HepG2 (cell line): Measurements from ENCODE around the gene PVR. TPM values are rescaled to one million over a fixed set of nuclear protein-coding genes. Genes with fewer than 3 reads are reported as not detected.

Source experiments
- ATAC-seq: fragments of 200-7000 bp; cut with Tn5 transposase; 3 replicates; pipeline ENCODE4 v1.9.1; 2020; ENCODE audit warnings: mild to moderate bottlenecking, moderate library complexity
- BruUV-seq: library from RNA; stranded (reverse); fragments of 400-500 nt; replicated peaks from 2 replicates; lab custom pipeline; 2021; lab: Mats Ljungman, UMichigan
- CTCF ChIA-PET: fragments of 300-600 bp; formaldehyde crosslinking; extraction: SDS; loops from one replicate; lab custom pipeline; 2021; ENCODE audit warnings: low total read pairs, inconsistent platforms, low intra/inter-chr PET ratio; lab: Yijun Ruan, JAX
- POLR2A ChIA-PET: fragments of 350-600 bp; sonication (Branson Sonifier 250); formaldehyde crosslinking; loops from one replicate; lab custom pipeline; 2020; ENCODE audit warnings: antibody characterized with exemption, inconsistent platforms; lab: Yijun Ruan, JAX
- DNase-seq: peaks from one replicate; pipeline ENCODE4 v3.0.0-alpha.2; 2015; ENCODE audit warnings: low spot score
- FAIRE-seq: peaks from 3 replicates; lab custom pipeline; 2011; peaks lifted over from hg19 to GRCh38; lab: Jason Lieb, UNC
- H2AFZ ChIP-seq: one replicate; pipeline ENCODE4 v1.6.1; 2011; ENCODE audit warnings: low read length, inconsistent platforms
- H3K27ac ChIP-seq: fragments of 300-600 bp; 3 replicates; pipeline ENCODE4 v1.8.0; 2011; ENCODE audit warnings: mixed run types, mild to moderate bottlenecking, mixed read lengths, low read length, inconsistent platforms; ENCODE audit not compliant: insufficient read depth; ENCODE audit errors: extremely low read length
- H3K27me3 ChIP-seq, 2 experiments: fragments of 200-600 bp in 1 of 2; 2 replicates in 1 of 2; 3 replicates in 1 of 2; pipeline versions ENCODE4 v1.6.0 to v1.8.0; 2011; ENCODE audit warnings: low read length in 2 of 2, mild to moderate bottlenecking in 2 of 2, moderate library complexity in 2 of 2, inconsistent platforms in 1 of 2; ENCODE audit not compliant: insufficient read depth in 2 of 2, control insufficient read depth in 1 of 2
- H3K36me3 ChIP-seq, 2 experiments: fragments of 200-600 bp in 1 of 2; replicated peaks in 1 of 2; 2 replicates in 1 of 2; 3 replicates in 1 of 2; pipeline versions ENCODE4 v1.5.1 to v1.8.0; 2011; ENCODE audit warnings: low read length in 2 of 2, inconsistent platforms in 1 of 2; ENCODE audit not compliant: insufficient read depth in 2 of 2, control insufficient read depth in 1 of 2
- H3K4me1 ChIP-seq: 2 replicates; pipeline ENCODE4 v1.5.1; 2012; ENCODE audit warnings: low read length, inconsistent platforms; ENCODE audit not compliant: insufficient read depth
- H3K4me2 ChIP-seq: 2 replicates; pipeline ENCODE4 v1.6.0; 2011; ENCODE audit warnings: low read depth, low read length, inconsistent platforms
- H3K4me3 ChIP-seq, 3 experiments: fragments of 200-600 bp in 1 of 3; sonication (generic), shearing (Covaris generic) in 1 of 3; replicated peaks in 1 of 3; 2 replicates each; pipeline ENCODE4 v1.5.1; 2011 to 2016; ENCODE audit warnings: low read length in 3 of 3, inconsistent platforms in 2 of 3, low read depth in 2 of 3, mild to moderate bottlenecking in 2 of 3, control low read depth in 1 of 3, mixed read lengths in 1 of 3; ENCODE audit not compliant: insufficient read depth in 1 of 3
- H3K79me2 ChIP-seq: one replicate; pipeline ENCODE4 v1.6.1; 2011; ENCODE audit warnings: low read length, inconsistent platforms; ENCODE audit not compliant: insufficient read depth
- H3K9ac ChIP-seq: 2 replicates; pipeline ENCODE4 v1.6.0; 2011; ENCODE audit warnings: mild to moderate bottlenecking, low read depth, low read length, inconsistent platforms; ENCODE audit not compliant: insufficient read depth
- H3K9me3 ChIP-seq: 2 replicates; pipeline ENCODE4 v1.5.1; 2012; ENCODE audit warnings: mild to moderate bottlenecking, low read length
- H4K20me1 ChIP-seq: 2 replicates; pipeline ENCODE4 v1.6.0; 2011; ENCODE audit warnings: inconsistent platforms, mild to moderate bottlenecking, low read length, moderate library complexity; ENCODE audit not compliant: insufficient read depth
- HOXD1 ChIP-seq: sonication (generic); formaldehyde crosslinking; IDR thresholded peaks from 2 replicates; pipeline ENCODE4 v1.5.0; 2020; ENCODE audit warnings: missing genetic modification reagents
- MAFG ChIP-seq: sonication (generic); formaldehyde crosslinking; IDR thresholded peaks from 2 replicates; pipeline ENCODE4 v1.5.1; 2020; ENCODE audit warnings: mild to moderate bottlenecking, missing genetic modification reagents
- NCOA1 ChIP-seq: sonication (generic); formaldehyde crosslinking; IDR thresholded peaks from 2 replicates; pipeline ENCODE4 v1.9.0; 2021; ENCODE audit warnings: missing genetic modification reagents
- POLR2AphosphoS2 ChIP-seq: IDR thresholded peaks from 2 replicates; pipeline ENCODE4 v1.6.1; 2011; ENCODE audit warnings: low read depth, low read length, improper control_type of control experiment
- SALL2 ChIP-seq: sonication (generic); formaldehyde crosslinking; IDR thresholded peaks from 2 replicates; pipeline ENCODE4 v1.8.1; 2023; ENCODE audit warnings: mild to moderate bottlenecking, missing genetic modification reagents, inconsistent platforms
- ZNF780A ChIP-seq: sonication (generic); formaldehyde crosslinking; IDR thresholded peaks from 2 replicates; pipeline ENCODE4 v1.8.0; 2022; ENCODE audit warnings: mild to moderate bottlenecking, missing genetic modification reagents, moderate library complexity
- WGBS: methylation state at CpG from one replicate; pipeline ENCODE4 v1.1.6; 2017; ENCODE audit warnings: low lambda C conversion rate; 5-methylcytosine and 5-hydroxymethylcytosine counted together
- in situ Hi-C: cut with HindIII; loops from 2 replicates; pipeline ENCODE4 v1.10.0; 2017; ENCODE audit warnings: low pct_unique_long_range_greater_than_20kb; ENCODE audit not compliant: extremely low pct_ligation_motif_present
- intact Hi-C: fragments of 100-400 bp; cut with micrococcal nuclease; formaldehyde crosslinking; loops from one replicate; pipeline ENCODE4 v1.10.0; 2022; ENCODE audit not compliant: unreplicated experiment
- polyA plus RNA-seq, 8 experiments: library from polyadenylated mRNA; depleted of rRNA in 3 of 8; stranded (reverse) in 7 of 8; unstranded in 1 of 8; fragments of >200 nt; fragmentation: Illumina TruSeq in 4 of 8; extraction: Trizol in 4 of 8; gene quantifications; 2 replicates each; pipeline versions ENCODE4 v1.2.1 to v1.2.3, GENCODE V29; 2011 to 2016; ENCODE audit warnings: low read depth in 4 of 8, missing spikeins in 1 of 8, mixed read lengths in 1 of 8; ENCODE audit not compliant: insufficient read depth in 1 of 8
- total RNA-seq, 5 experiments: library from RNA; depleted of rRNA; stranded (reverse); fragments of >200 nt; fragmentation: Illumina TruSeq; extraction: Trizol; gene quantifications; 2 replicates each; pipeline ENCODE4 v1.2.3, GENCODE V29; 2016; ENCODE audit warnings: low read depth in 1 of 5
- TF ChIP-seq, protein P1 (sequence below): sonication (generic); formaldehyde crosslinking; IDR thresholded peaks from 2 replicates; pipeline ENCODE4 v1.8.0; 2022; ENCODE audit warnings: mild to moderate bottlenecking, missing genetic modification reagents, moderate library complexity
- TF ChIP-seq, protein P2 (sequence below): sonication (generic); formaldehyde crosslinking; IDR thresholded peaks from 2 replicates; pipeline ENCODE4 v1.9.0; 2021; ENCODE audit warnings: missing genetic modification reagents, mild to moderate bottlenecking, borderline replicate concordance
- TF ChIP-seq, protein P3 (sequence below): fragments of 450-650 bp; IDR thresholded peaks from 2 replicates; pipeline ENCODE4 v1.6.1; 2017
- TF ChIP-seq, protein P4 (sequence below): sonication (generic); formaldehyde crosslinking; IDR thresholded peaks from 2 replicates; pipeline ENCODE4 v1.5.1; 2020; ENCODE audit warnings: missing genetic modification reagents, mild to moderate bottlenecking, borderline replicate concordance
- TF ChIP-seq, protein P5 (sequence below): sonication (generic); formaldehyde crosslinking; IDR thresholded peaks from 2 replicates; pipeline ENCODE4 v1.4.0; 2020; ENCODE audit warnings: missing genetic modification reagents
- TF ChIP-seq, protein P6 (sequence below): sonication (generic); formaldehyde crosslinking; IDR thresholded peaks from 2 replicates; pipeline ENCODE4 v1.9.0; 2021; ENCODE audit warnings: missing genetic modification reagents, mild to moderate bottlenecking, borderline replicate concordance

PVR gene
- total and polyA plus RNA-seq, 2 of the 13 experiments (the other 11 are each of a cell fraction or from before 2014, with no cell fraction given): 43.4 to 46.6 TPM

DNA sequence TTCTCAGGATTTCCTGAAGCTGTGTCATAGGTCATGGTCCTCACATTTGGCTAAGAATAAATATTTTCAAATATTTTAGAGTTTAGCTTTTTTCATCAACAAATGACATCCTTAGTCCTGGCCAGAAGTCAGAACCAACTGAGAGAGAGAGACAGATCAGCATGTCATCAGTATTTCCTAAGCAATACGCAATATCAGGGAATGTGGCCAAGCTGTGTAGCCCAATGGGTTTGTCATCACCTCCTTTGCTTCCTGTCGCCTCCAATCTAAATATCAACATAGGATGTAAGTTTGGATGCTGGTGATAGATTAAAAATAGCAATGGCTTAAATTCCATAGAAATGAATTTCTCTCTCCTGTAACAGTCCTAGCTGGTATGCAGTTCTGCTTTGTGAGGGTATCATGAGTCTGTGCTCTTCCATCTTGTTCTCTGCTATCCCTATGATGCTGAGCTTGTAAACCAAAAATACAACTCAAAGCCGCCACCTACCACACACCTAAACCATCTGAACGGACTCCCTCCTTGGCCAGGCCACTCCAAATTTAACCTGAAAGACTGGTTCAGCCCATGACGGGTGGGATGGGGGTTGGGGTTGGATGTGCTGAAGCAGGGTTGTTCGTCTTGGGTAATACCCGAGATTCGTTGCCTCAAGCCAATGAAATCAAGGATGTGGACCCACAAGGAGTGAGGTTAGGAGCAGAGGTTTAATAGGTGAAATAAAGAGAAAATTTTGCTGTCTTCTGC lies 40.3 kb upstream of the PVR start:
- Histone ChIP-seq H3K27me3 (0 out of 5 replicates have a peak, but pooled peaks cover 0 to 1% of the 10 kb centered on the region in 2 experiments), H3K4me3 (no peak overlapping the region), H3K27ac (no peak overlapping the region), H3K4me2 (no peak overlapping the region), H3K9me3 (no peaks in the 10 kb centered on the region), H2AFZ (no peak overlapping the region), H3K36me3 (no peaks in the 10 kb centered on the region), H4K20me1 (no peaks in the 10 kb centered on the region), H3K79me2 (no peaks in the 10 kb centered on the region), H3K9ac (no peak overlapping the region), H3K4me1 (peaks cover 45% of the 10 kb centered on the region)
- FAIRE-seq (no peak), DNase-seq (no peak), ATAC-seq (no peak)
- intact Hi-C loops (no loop called here), in situ Hi-C loops (no loop called here)
- POLR2A ChIA-PET: interaction anchor here (0.6 to 1.9 kb wide), 4 partner anchors 10 to 776 kb away, joined by 3 to 5 read pairs (median 4); partner anchors contain the start of genes IGSF23, PVR and ZNF283
- no TSS peak for BruUV-seq
- CTCF ChIA-PET: no interaction called here
- WGBS: 80% methylated on average over 8 of the region's 8 CpGs
- TF ChIP-seq, protein P1, sequence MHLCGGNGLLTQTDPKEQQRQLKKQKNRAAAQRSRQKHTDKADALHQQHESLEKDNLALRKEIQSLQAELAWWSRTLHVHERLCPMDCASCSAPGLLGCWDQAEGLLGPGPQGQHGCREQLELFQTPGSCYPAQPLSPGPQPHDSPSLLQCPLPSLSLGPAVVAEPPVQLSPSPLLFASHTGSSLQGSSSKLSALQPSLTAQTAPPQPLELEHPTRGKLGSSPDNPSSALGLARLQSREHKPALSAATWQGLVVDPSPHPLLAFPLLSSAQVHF (CRISPR knock-in tag): no peak
- no peak for TF ChIP-seq HOXD1 (CRISPR knock-in tag)
- no peak for TF ChIP-seq MAFG (CRISPR knock-in tag)
- no peak for TF ChIP-seq ZNF780A (CRISPR knock-in tag)
- TF ChIP-seq, protein P2, sequence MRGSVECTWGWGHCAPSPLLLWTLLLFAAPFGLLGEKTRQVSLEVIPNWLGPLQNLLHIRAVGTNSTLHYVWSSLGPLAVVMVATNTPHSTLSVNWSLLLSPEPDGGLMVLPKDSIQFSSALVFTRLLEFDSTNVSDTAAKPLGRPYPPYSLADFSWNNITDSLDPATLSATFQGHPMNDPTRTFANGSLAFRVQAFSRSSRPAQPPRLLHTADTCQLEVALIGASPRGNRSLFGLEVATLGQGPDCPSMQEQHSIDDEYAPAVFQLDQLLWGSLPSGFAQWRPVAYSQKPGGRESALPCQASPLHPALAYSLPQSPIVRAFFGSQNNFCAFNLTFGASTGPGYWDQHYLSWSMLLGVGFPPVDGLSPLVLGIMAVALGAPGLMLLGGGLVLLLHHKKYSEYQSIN (CRISPR knock-in tag): no peak
- TF ChIP-seq, protein P3, sequence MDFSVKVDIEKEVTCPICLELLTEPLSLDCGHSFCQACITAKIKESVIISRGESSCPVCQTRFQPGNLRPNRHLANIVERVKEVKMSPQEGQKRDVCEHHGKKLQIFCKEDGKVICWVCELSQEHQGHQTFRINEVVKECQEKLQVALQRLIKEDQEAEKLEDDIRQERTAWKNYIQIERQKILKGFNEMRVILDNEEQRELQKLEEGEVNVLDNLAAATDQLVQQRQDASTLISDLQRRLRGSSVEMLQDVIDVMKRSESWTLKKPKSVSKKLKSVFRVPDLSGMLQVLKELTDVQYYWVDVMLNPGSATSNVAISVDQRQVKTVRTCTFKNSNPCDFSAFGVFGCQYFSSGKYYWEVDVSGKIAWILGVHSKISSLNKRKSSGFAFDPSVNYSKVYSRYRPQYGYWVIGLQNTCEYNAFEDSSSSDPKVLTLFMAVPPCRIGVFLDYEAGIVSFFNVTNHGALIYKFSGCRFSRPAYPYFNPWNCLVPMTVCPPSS: no peak
- TF ChIP-seq SALL2 (CRISPR knock-in tag): no peak
- TF ChIP-seq, protein P4, sequence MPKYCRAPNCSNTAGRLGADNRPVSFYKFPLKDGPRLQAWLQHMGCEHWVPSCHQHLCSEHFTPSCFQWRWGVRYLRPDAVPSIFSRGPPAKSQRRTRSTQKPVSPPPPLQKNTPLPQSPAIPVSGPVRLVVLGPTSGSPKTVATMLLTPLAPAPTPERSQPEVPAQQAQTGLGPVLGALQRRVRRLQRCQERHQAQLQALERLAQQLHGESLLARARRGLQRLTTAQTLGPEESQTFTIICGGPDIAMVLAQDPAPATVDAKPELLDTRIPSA (CRISPR knock-in tag): no peak
- TF ChIP-seq, protein P5, sequence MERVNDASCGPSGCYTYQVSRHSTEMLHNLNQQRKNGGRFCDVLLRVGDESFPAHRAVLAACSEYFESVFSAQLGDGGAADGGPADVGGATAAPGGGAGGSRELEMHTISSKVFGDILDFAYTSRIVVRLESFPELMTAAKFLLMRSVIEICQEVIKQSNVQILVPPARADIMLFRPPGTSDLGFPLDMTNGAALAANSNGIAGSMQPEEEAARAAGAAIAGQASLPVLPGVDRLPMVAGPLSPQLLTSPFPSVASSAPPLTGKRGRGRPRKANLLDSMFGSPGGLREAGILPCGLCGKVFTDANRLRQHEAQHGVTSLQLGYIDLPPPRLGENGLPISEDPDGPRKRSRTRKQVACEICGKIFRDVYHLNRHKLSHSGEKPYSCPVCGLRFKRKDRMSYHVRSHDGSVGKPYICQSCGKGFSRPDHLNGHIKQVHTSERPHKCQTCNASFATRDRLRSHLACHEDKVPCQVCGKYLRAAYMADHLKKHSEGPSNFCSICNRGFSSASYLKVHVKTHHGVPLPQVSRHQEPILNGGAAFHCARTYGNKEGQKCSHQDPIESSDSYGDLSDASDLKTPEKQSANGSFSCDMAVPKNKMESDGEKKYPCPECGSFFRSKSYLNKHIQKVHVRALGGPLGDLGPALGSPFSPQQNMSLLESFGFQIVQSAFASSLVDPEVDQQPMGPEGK (CRISPR knock-in tag): no peak
- TF ChIP-seq, protein P6, sequence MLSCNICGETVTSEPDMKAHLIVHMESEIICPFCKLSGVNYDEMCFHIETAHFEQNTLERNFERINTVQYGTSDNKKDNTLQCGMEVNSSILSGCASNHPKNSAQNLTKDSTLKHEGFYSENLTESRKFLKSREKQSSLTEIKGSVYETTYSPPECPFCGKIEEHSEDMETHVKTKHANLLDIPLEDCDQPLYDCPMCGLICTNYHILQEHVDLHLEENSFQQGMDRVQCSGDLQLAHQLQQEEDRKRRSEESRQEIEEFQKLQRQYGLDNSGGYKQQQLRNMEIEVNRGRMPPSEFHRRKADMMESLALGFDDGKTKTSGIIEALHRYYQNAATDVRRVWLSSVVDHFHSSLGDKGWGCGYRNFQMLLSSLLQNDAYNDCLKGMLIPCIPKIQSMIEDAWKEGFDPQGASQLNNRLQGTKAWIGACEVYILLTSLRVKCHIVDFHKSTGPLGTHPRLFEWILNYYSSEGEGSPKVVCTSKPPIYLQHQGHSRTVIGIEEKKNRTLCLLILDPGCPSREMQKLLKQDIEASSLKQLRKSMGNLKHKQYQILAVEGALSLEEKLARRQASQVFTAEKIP (CRISPR knock-in tag): no peak
- TF ChIP-seq NCOA1 (CRISPR knock-in tag): no peak
- TF ChIP-seq POLR2AphosphoS2: no peak
